ENCODE data around the gene ACTR2.

DNA sequence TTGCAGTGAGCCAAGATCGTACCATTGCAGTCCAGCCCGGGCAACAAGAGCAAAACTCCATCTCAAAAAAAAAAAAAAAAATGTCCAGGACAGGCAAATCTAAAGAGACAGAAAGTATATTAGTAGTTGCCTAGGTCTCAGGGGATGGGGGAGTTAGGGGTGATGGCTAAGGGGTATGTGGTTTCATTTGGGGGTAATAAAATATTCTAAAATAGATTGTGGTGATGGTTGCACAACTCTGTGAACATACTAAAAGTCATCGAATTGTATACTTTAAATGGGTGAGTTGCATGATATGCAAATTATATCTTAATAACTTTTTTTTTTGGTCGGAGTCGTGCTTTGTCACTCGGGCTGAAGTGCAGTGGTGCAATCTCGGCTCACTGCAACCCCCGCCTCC lies 34.2 kb upstream of the ACTR2 start:
- TF ChIP-seq POLR2A (IDR thresholded peaks at IDR 0.05; ENCODE audit: low read depth, low read length) (no peak), POLR2AphosphoS5 (IDR thresholded peaks at IDR 0.05; ENCODE audit: low read depth, low read length) (no peak)
